Fibroblast of villous mesenchyme (primary cell): ENCODE results near the gene TBC1D9B. TPM values are rescaled to one million over a fixed set of nuclear protein-coding genes. Genes with fewer than 3 reads are reported as not detected.

Experiments
- DNase-seq: peaks from one replicate; pipeline ENCODE4 v3.0.0-alpha.2; 2010; ENCODE audit warnings: low read depth
- H3K4me3 ChIP-seq: 2 replicates; pipeline ENCODE4 v1.5.1; 2011; ENCODE audit warnings: low read depth, mild to moderate bottlenecking, low read length
- CTCF ChIP-seq: IDR thresholded peaks from 2 replicates; pipeline ENCODE4 v1.5.1; 2012; ENCODE audit warnings: low read depth, mild to moderate bottlenecking, low read length; ENCODE audit not compliant: insufficient read depth
- total RNA-seq: library from RNA; depleted of rRNA; stranded (reverse); fragments of >200 nt; gene quantifications from 2 replicates; pipeline ENCODE4 v1.2.3, GENCODE V29; 2012

TBC1D9B gene
- total RNA-seq, 1 donor = 70.0 TPM

- no peak overlapping the region for H3K4me3 ChIP-seq
- TF ChIP-seq CTCF = no peak
- no peak for DNase-seq
These were observed 36.7 kb downstream of the TBC1D9B start for GRCh38 chr5:179870952-179871351.

GRCh38 chr5:179870403-179870903 is 37.2 kb downstream of the TBC1D9B start:
- peak; percentile 62 for DNase-seq
- no peak overlapping the region for H3K4me3 ChIP-seq
- TF ChIP-seq CTCF = peak; percentile 48

- no peak for TF ChIP-seq CTCF
- no peak overlapping the region for H3K4me3 ChIP-seq
- no peak for DNase-seq
These were observed 37.9 kb downstream of the TBC1D9B start for GRCh38 chr5:179869641-179870402.

- TF ChIP-seq CTCF = no peak
- no peak overlapping the region for H3K4me3 ChIP-seq
- DNase-seq = no peak
These were observed 38.6 kb downstream of the TBC1D9B start for GRCh38 chr5:179869101-179869500.

GRCh38 chr5:179868541-179868940 is 39.2 kb downstream of the TBC1D9B start:
- TF ChIP-seq CTCF = no peak
- no peak overlapping the region for H3K4me3 ChIP-seq

GRCh38 chr5:179867476-179867875 is 40.2 kb downstream of the TBC1D9B start:
- DNase-seq = no peak
- no peak overlapping the region for H3K4me3 ChIP-seq
- no peak for TF ChIP-seq CTCF

More at GRCh38 chr5:179868541-179868940, 39.2 kb downstream of the TBC1D9B start:
- DNase-seq = no peak
